A549 (cell line): ENCODE data around the gene PDF. TPM values are rescaled to one million over a fixed set of nuclear protein-coding genes. Genes with fewer than 3 reads are reported as not detected.

Experiments
- ATAC-seq, 2 experiments: fragments of 200-7000 bp in 1 of 2; fragments of >200 bp in 1 of 2; cut with Nextera tagmentation in 1 of 2; cut with Tn5 transposase in 1 of 2; 3 replicates each; pipeline versions ENCODE4 v1.8.0 to v1.9.1; 2018 to 2020; ENCODE audit warnings: mild to moderate bottlenecking in 1 of 2, moderate library complexity in 1 of 2
- CTCF ChIA-PET: fragments of 300-600 bp; sonication (Branson Sonifier 250); formaldehyde crosslinking; extraction: SDS; loops from one replicate; lab custom pipeline; 2021; ENCODE audit warnings: antibody characterized with exemption, inconsistent platforms; lab: Yijun Ruan, JAX
- POLR2A ChIA-PET: fragments of 350-600 bp; formaldehyde crosslinking; extraction: SDS; loops from one replicate; lab custom pipeline; 2021; ENCODE audit warnings: antibody characterized with exemption, inconsistent platforms; lab: Yijun Ruan, JAX
- DNase-seq, 2 experiments: peaks; one replicate each; pipeline versions ENCODE4 v3.0.0 to v3.0.0-alpha.2; 2011 to 2016; ENCODE audit warnings: low read depth in 1 of 2, low spot score in 1 of 2
- FAIRE-seq: peaks from 2 replicates; lab custom pipeline; 2011; peaks lifted over from hg19 to GRCh38; lab: Jason Lieb, UNC
- H3K27ac ChIP-seq, 2 experiments: fragments of >200 bp; sonication (Bioruptor Twin); formaldehyde crosslinking; 3 replicates each; pipeline ENCODE4 v1.5.1; 2016 to 2017
- H3K4me1 ChIP-seq: fragments of >200 bp; sonication (Bioruptor Twin); formaldehyde crosslinking; 3 replicates; pipeline ENCODE4 v1.6.1; 2016
- H3K4me2 ChIP-seq: fragments of >200 bp; sonication (Bioruptor Twin); formaldehyde crosslinking; 3 replicates; pipeline ENCODE4 v1.6.1; 2016
- H3K4me3 ChIP-seq: fragments of >200 bp; sonication (Bioruptor Twin); formaldehyde crosslinking; 3 replicates; pipeline ENCODE4 v1.5.1; 2016
- H3K9me3 ChIP-seq: fragments of >200 bp; sonication (Bioruptor Twin); formaldehyde crosslinking; 3 replicates; pipeline ENCODE4 v1.6.1; 2016
- BHLHE40 ChIP-seq: IDR thresholded peaks from 2 replicates; pipeline ENCODE4 v1.6.1; 2012; ENCODE audit warnings: low read depth, low read length, inconsistent platforms
- CBX8 ChIP-seq: fragments of 200-600 bp; sonication (generic); IDR thresholded peaks from 2 replicates; pipeline ENCODE4 v1.6.1; 2016
- CHD2 ChIP-seq: fragments of 150-350 bp; IDR thresholded peaks from 2 replicates; pipeline ENCODE4 v1.6.1; 2014; ENCODE audit warnings: low read length; ENCODE audit not compliant: partially characterized antibody
- EHF ChIP-seq: fragments of 250-450 bp; sonication (Bioruptor Pico); IDR thresholded peaks from 2 replicates; pipeline ENCODE4 v1.5.0; 2020; ENCODE audit warnings: mild to moderate bottlenecking
- EP300 ChIP-seq, 2 experiments: fragments of >200 bp; sonication (Bioruptor Twin); formaldehyde crosslinking; IDR thresholded peaks; 2 replicates in 1 of 2; 3 replicates in 1 of 2; pipeline ENCODE4 v1.6.1; 2016 to 2017
- ESRRA ChIP-seq: fragments of 150-350 bp; IDR thresholded peaks from 2 replicates; pipeline ENCODE4 v1.6.1; 2014; ENCODE audit warnings: mild to moderate bottlenecking, low read length, borderline replicate concordance
- HOXB13 ChIP-seq: fragments of 250-450 bp; sonication (Bioruptor Pico); IDR thresholded peaks from 2 replicates; pipeline ENCODE4 v1.5.0; 2020; ENCODE audit warnings: low read depth, mild to moderate bottlenecking, moderate library complexity
- HOXB5 ChIP-seq: fragments of 250-450 bp; sonication (Bioruptor Pico); IDR thresholded peaks from 2 replicates; pipeline ENCODE4 v1.5.0; 2020; ENCODE audit warnings: mild to moderate bottlenecking, moderate library complexity
- JUNB ChIP-seq: fragments of >200 bp; sonication (Bioruptor Twin); formaldehyde crosslinking; IDR thresholded peaks from 2 replicates; pipeline ENCODE4 v1.6.1; 2016
- KDM1A ChIP-seq: fragments of 200-600 bp; sonication (generic); IDR thresholded peaks from 2 replicates; pipeline ENCODE4 v1.6.1; 2016; ENCODE audit warnings: low read depth, mild to moderate bottlenecking
- MAFK ChIP-seq: fragments of 450-650 bp; IDR thresholded peaks from 2 replicates; pipeline ENCODE4 v1.6.1; 2014; ENCODE audit not compliant: partially characterized antibody
- NPAS2 ChIP-seq: fragments of 250-450 bp; sonication (Bioruptor Pico); IDR thresholded peaks from 2 replicates; pipeline ENCODE4 v1.8.0; 2022; ENCODE audit warnings: mild to moderate bottlenecking, moderate library complexity, borderline replicate concordance
- POLR2A ChIP-seq: IDR thresholded peaks from 2 replicates; pipeline ENCODE4 v1.6.1; 2012; ENCODE audit warnings: mild to moderate bottlenecking, low read length
- RAD21 ChIP-seq, 2 experiments: fragments of >200 bp in 1 of 2; sonication (Bioruptor Twin) in 1 of 2; formaldehyde crosslinking in 1 of 2; IDR thresholded peaks in 1 of 2; conservative IDR thresholded peaks in 1 of 2; 2 replicates in 1 of 2; 3 replicates in 1 of 2; pipeline ENCODE4 v1.6.1; 2012 to 2018; ENCODE audit warnings: inconsistent platforms in 1 of 2
- RFX5 ChIP-seq: fragments of 450-650 bp; IDR thresholded peaks from 2 replicates; pipeline ENCODE4 v1.7.1; 2014; ENCODE audit warnings: antibody characterized with exemption, mild to moderate bottlenecking, moderate library complexity
- RNF2 ChIP-seq: fragments of 200-600 bp; sonication (generic); IDR thresholded peaks from 2 replicates; pipeline ENCODE4 v1.6.1; 2016; ENCODE audit warnings: low read depth, mild to moderate bottlenecking, antibody characterized with exemption, moderate library complexity, borderline replicate concordance
- SREBF2 ChIP-seq: fragments of 450-650 bp; IDR thresholded peaks from 2 replicates; pipeline ENCODE4 v1.6.1; 2014; ENCODE audit warnings: mild to moderate bottlenecking, moderate library complexity
- ZC3H11A ChIP-seq: fragments of 450-650 bp; IDR thresholded peaks from 2 replicates; pipeline ENCODE4 v1.6.1; 2014; ENCODE audit warnings: antibody characterized with exemption, mild to moderate bottlenecking
- ZFP36 ChIP-seq: fragments of 450-650 bp; IDR thresholded peaks from 2 replicates; pipeline ENCODE4 v1.6.1; 2014; ENCODE audit warnings: borderline replicate concordance; ENCODE audit not compliant: partially characterized antibody
- WGBS: methylation state at CpG from one replicate; pipeline ENCODE4 v1.1.6; 2017; ENCODE audit errors: missing lambda C conversion rate; 5-methylcytosine and 5-hydroxymethylcytosine counted together
- polyA plus RNA-seq, 4 experiments: library from polyadenylated mRNA; depleted of rRNA in 3 of 4; stranded (reverse); fragments of >200 nt; fragmentation: RNase III in 1 of 4; extraction: RNeasy Plus Mini Kit Qiagen cat#74134 plus additional on column Dnase treatment in 1 of 4; gene quantifications; 2 replicates in 3 of 4; 3 replicates in 1 of 4; pipeline ENCODE4 v1.2.3, GENCODE V29; 2011 to 2017
- TF ChIP-seq, protein P1 (sequence below): fragments of >200 bp; sonication (Bioruptor Twin); formaldehyde crosslinking; IDR thresholded peaks from 3 replicates; pipeline ENCODE4 v1.5.1; 2016
- TF ChIP-seq, protein P2 (sequence below): IDR thresholded peaks from 2 replicates; pipeline ENCODE4 v1.6.1; 2012; ENCODE audit warnings: low read depth, borderline replicate concordance
- TF ChIP-seq, protein P3 (sequence below): fragments of >200 bp; sonication (Bioruptor Twin); formaldehyde crosslinking; IDR thresholded peaks from 2 replicates; pipeline ENCODE4 v1.6.1; 2016
- TF ChIP-seq, protein P4 (sequence below): fragments of 250-450 bp; sonication (Bioruptor Pico); IDR thresholded peaks from 2 replicates; pipeline ENCODE4 v1.5.0; 2021; ENCODE audit warnings: mild to moderate bottlenecking, moderate library complexity, borderline replicate concordance

Gene PDF
- polyA plus RNA-seq, 2 of the 4 experiments (the other 2 are of a cell fraction) = 16.1 to 29.1 TPM

DNA sequence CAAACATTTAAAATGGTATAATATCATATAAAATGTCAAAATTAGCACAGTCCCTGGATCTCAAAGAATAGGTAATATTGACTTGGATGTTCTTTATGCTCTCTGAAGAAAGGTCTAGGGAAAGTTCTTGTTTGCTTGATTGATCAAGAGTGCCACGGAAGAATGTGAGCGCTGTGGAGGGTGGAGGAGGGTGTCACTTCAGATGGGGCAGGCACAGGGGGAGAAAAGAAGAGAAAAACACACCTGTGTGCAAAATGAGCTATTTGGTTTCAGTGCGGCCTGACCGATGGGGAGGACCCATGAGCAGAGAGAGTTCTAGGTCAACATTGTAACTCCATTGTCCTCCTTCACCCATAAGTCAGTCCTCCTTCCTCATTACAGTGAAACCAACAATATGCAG is 28.1 kb downstream of the PDF start (continued):
- TF ChIP-seq, protein P1, sequence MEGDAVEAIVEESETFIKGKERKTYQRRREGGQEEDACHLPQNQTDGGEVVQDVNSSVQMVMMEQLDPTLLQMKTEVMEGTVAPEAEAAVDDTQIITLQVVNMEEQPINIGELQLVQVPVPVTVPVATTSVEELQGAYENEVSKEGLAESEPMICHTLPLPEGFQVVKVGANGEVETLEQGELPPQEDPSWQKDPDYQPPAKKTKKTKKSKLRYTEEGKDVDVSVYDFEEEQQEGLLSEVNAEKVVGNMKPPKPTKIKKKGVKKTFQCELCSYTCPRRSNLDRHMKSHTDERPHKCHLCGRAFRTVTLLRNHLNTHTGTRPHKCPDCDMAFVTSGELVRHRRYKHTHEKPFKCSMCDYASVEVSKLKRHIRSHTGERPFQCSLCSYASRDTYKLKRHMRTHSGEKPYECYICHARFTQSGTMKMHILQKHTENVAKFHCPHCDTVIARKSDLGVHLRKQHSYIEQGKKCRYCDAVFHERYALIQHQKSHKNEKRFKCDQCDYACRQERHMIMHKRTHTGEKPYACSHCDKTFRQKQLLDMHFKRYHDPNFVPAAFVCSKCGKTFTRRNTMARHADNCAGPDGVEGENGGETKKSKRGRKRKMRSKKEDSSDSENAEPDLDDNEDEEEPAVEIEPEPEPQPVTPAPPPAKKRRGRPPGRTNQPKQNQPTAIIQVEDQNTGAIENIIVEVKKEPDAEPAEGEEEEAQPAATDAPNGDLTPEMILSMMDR = no peak
- no peak for TF ChIP-seq ZC3H11A
- no peak for TF ChIP-seq JUNB
- no peak for TF ChIP-seq RAD21 (conservative IDR thresholded peaks at IDR 0.05 in 1 of 2, IDR thresholded peaks at IDR 0.05 in 1 of 2)
- no peak for TF ChIP-seq HOXB5 (CRISPR knock-in tag)
- TF ChIP-seq, all 56 proteins: peak for 0

DNA sequence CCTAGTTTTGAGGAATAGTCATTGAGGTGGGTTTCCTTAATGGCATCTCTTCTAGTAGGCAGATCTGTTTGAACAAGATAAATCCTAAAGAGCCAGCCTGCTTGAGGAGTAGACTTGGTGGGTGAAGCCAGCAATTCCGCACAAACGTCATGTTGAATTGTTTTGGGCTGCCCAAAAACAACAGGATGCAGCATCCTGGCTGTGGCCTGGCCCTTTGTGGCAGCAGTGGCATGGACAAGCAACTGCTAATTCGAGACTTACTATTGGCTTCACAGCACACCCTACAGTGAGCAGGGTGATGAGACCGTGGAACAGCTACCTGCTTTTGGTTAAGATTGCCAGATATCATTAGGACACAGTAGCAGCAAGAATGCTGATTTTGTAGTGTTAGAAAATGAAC is 28.5 kb downstream of the PDF start:
- no peak overlapping the region for H3K4me2 ChIP-seq
- ChIA-PET POLR2A (no interaction called here), CTCF (interaction anchor here (1.0 to 2.6 kb wide), 5 partner anchors 10 to 774 kb away, joined by 3 to 10 read pairs (median 5); partner anchors contain the start of gene VPS4A)
- H3K4me3 ChIP-seq = no peak overlapping the region
- H3K9me3 ChIP-seq = no peaks in the 10 kb centered on the region
- DNase-seq = no peak
- 91% methylated on average over 4 of the region's 4 CpGs for WGBS
- no peak for ATAC-seq
- no peaks in the 10 kb centered on the region for H3K4me1 ChIP-seq
- no peak for TF ChIP-seq ZC3H11A
- TF ChIP-seq, protein P2, sequence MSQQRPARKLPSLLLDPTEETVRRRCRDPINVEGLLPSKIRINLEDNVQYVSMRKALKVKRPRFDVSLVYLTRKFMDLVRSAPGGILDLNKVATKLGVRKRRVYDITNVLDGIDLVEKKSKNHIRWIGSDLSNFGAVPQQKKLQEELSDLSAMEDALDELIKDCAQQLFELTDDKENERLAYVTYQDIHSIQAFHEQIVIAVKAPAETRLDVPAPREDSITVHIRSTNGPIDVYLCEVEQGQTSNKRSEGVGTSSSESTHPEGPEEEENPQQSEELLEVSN = no peak
- no peak overlapping the region for H3K27ac ChIP-seq
- no peak for FAIRE-seq

DNA sequence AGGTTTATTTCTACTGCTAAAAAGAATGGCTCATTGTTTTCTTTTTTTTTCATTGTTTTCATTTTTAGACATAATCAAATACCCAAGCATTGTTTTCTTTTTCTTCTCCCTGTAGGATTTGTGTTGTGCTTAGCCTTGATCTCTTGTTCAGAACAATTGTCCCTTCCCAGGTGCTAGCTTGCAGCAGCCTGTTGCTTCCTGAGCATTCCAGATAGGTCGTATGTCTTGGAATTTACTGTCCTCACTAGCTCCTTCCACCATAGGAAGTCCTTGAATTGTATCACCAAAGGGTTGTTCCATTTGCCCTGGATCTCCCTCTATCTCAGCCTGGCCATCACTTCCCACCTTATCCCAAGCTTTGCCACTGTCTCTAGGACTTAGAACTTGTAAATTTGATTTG is 29.2 kb downstream of the PDF start:
- CTCF ChIA-PET = interaction anchor here (1.0 to 2.6 kb wide), 4 partner anchors 11 to 773 kb away, joined by 3 to 10 read pairs (median 4); partner anchors contain the start of gene VPS4A
- POLR2A ChIA-PET = no interaction called here
- no peak overlapping the region for H3K27ac ChIP-seq
- ATAC-seq (no peak), DNase-seq (no peak), FAIRE-seq (no peak)
- WGBS = 85% methylated on average over 1 of the region's 1 CpG
- no peaks in the 10 kb centered on the region for H3K4me1 ChIP-seq
- TF ChIP-seq, protein P3, sequence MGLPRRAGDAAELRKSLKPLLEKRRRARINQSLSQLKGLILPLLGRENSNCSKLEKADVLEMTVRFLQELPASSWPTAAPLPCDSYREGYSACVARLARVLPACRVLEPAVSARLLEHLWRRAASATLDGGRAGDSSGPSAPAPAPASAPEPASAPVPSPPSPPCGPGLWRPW = no peak
- TF ChIP-seq CHD2 (no peak), KDM1A (no peak), RNF2 (no peak), CBX8 (no peak), RFX5 (no peak), POLR2A (no peak), SREBF2 (no peak), NPAS2 (CRISPR knock-in tag) (no peak), EHF (CRISPR knock-in tag) (no peak), BHLHE40 (no peak), HOXB13 (CRISPR knock-in tag) (no peak), JUNB (no peak), EP300 (IDR thresholded peaks at IDR 0.05) (no peak), ZFP36 (no peak), MAFK (no peak), HOXB5 (CRISPR knock-in tag) (no peak), ESRRA (no peak)
- TF ChIP-seq, protein P4, sequence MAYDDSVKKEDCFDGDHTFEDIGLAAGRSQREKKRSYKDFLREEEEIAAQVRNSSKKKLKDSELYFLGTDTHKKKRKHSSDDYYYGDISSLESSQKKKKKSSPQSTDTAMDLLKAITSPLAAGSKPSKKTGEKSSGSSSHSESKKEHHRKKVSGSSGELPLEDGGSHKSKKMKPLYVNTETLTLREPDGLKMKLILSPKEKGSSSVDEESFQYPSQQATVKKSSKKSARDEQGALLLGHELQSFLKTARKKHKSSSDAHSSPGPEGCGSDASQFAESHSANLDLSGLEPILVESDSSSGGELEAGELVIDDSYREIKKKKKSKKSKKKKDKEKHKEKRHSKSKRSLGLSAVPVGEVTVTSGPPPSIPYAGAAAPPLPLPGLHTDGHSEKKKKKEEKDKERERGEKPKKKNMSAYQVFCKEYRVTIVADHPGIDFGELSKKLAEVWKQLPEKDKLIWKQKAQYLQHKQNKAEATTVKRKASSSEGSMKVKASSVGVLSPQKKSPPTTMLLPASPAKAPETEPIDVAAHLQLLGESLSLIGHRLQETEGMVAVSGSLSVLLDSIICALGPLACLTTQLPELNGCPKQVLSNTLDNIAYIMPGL (CRISPR knock-in tag) = no peak
- TF ChIP-seq, protein P1 = no peak
- no peak overlapping the region for H3K4me3 ChIP-seq
- no peak overlapping the region for H3K4me2 ChIP-seq
- no peaks in the 10 kb centered on the region for H3K9me3 ChIP-seq
